Osteoblast (primary cell): ENCODE measurements around the gene PTBP3. TPM values are rescaled to one million over a fixed set of nuclear protein-coding genes. Genes with fewer than 3 reads are reported as not detected.
A peak's percentile ranks its signal among the peaks of the same experiment; 100 is the strongest.

Source experiments
- DNase-seq: peaks from one replicate; pipeline ENCODE4 v3.0.0; 2011; ENCODE audit warnings: low spot score, mixed read lengths; ENCODE audit not compliant: insufficient read length; ENCODE audit errors: missing footprints
- H2AFZ ChIP-seq: 2 replicates; pipeline ENCODE4 v1.6.0; 2011; ENCODE audit warnings: mild to moderate bottlenecking, low read length
- H3K27ac ChIP-seq: 2 replicates; pipeline ENCODE4 v1.5.1; 2011; ENCODE audit warnings: mild to moderate bottlenecking, low read depth, low read length, moderate library complexity
- H3K27me3 ChIP-seq: 2 replicates; pipeline ENCODE4 v1.6.0; 2012; ENCODE audit warnings: mild to moderate bottlenecking, control low read depth, inconsistent platforms, low read length, moderate library complexity; ENCODE audit not compliant: insufficient read depth
- H3K36me3 ChIP-seq: 2 replicates; pipeline ENCODE4 v1.5.1; 2011; ENCODE audit warnings: mild to moderate bottlenecking, low read length, control low read depth, moderate library complexity; ENCODE audit not compliant: insufficient read depth
- H3K4me1 ChIP-seq: 2 replicates; pipeline ENCODE4 v1.5.1; 2011; ENCODE audit warnings: mild to moderate bottlenecking, low read length, control low read depth, moderate library complexity; ENCODE audit not compliant: insufficient read depth
- H3K4me2 ChIP-seq: 2 replicates; pipeline ENCODE4 v1.6.0; 2011; ENCODE audit warnings: mild to moderate bottlenecking, low read length; ENCODE audit not compliant: insufficient read depth
- H3K4me3 ChIP-seq: fragments of 200-600 bp; sonication (generic); 3 replicates; pipeline ENCODE4 v1.5.1; 2012; ENCODE audit warnings: mild to moderate bottlenecking, low read length, inconsistent platforms; ENCODE audit not compliant: insufficient read depth
- H3K79me2 ChIP-seq: 2 replicates; pipeline ENCODE4 v1.6.0; 2012; ENCODE audit warnings: mild to moderate bottlenecking, low read length, control low read depth, inconsistent platforms; ENCODE audit not compliant: insufficient read depth
- H3K9me3 ChIP-seq: 2 replicates; pipeline ENCODE4 v1.5.1; 2011; ENCODE audit warnings: low read depth, low read length, control low read depth
- H4K20me1 ChIP-seq: 2 replicates; pipeline ENCODE4 v1.6.0; 2012; ENCODE audit warnings: mild to moderate bottlenecking, low read length, control low read depth; ENCODE audit not compliant: insufficient read depth
- total RNA-seq: library from RNA; depleted of rRNA; stranded (reverse); fragments of >200 nt; gene quantifications from 2 replicates; pipeline ENCODE4 v1.2.3, GENCODE V29; 2012
- TF ChIP-seq, protein P1 (sequence below): IDR thresholded peaks from 2 replicates; pipeline ENCODE4 v1.5.1; 2011; ENCODE audit warnings: mild to moderate bottlenecking, low read depth, low read length, moderate library complexity; ENCODE audit errors: extremely low read depth

Gene PTBP3
- total RNA-seq, 1 donor: 42.0 TPM

DNA sequence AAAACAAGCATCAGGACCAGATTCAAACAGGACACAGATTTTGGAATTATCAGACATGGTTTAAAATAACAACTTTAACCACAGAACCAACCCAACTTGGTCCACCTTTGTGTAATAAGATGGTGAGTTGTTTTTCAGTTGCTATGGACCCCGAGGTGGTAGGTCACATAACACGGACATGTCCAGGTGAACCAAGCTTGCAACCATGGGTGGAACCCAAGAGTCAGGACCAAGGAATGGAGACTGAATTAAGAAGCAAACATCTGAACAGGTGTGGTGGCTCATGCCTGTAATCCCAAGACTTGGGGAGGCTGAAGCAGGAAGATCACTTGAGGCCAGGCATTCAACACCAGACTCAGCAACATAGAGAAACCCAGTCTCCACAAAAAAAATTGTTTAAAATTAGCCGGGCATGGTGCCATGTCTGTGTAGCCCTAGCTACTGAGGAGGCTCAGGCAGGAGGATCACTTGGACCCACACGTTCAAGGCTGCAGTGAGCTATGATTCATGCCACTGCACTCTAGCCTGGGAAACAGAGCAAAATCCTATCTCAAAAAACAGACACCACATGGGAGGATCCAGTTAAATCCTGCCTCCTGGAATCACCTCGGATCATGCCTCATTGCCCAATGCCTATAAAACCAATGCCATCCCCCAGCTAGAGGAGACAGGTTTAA is 10.6 kb downstream of the PTBP3 start:
- Histone ChIP-seq H3K36me3 (no peaks in the 10 kb centered on the region), H3K27me3 (no peaks in the 10 kb centered on the region), H3K9me3 (no peaks in the 10 kb centered on the region), H4K20me1 (peaks cover 53% of the 10 kb centered on the region), H3K79me2 (peaks cover 98% of the 10 kb centered on the region), H2AFZ (no peak overlapping the region), H3K4me3 (no peak overlapping the region), H3K27ac (no peak overlapping the region), H3K4me1 (no peaks in the 10 kb centered on the region), H3K4me2 (no peak overlapping the region)
- TF ChIP-seq, protein P1, sequence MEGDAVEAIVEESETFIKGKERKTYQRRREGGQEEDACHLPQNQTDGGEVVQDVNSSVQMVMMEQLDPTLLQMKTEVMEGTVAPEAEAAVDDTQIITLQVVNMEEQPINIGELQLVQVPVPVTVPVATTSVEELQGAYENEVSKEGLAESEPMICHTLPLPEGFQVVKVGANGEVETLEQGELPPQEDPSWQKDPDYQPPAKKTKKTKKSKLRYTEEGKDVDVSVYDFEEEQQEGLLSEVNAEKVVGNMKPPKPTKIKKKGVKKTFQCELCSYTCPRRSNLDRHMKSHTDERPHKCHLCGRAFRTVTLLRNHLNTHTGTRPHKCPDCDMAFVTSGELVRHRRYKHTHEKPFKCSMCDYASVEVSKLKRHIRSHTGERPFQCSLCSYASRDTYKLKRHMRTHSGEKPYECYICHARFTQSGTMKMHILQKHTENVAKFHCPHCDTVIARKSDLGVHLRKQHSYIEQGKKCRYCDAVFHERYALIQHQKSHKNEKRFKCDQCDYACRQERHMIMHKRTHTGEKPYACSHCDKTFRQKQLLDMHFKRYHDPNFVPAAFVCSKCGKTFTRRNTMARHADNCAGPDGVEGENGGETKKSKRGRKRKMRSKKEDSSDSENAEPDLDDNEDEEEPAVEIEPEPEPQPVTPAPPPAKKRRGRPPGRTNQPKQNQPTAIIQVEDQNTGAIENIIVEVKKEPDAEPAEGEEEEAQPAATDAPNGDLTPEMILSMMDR: no peak
- no peak for DNase-seq

DNA sequence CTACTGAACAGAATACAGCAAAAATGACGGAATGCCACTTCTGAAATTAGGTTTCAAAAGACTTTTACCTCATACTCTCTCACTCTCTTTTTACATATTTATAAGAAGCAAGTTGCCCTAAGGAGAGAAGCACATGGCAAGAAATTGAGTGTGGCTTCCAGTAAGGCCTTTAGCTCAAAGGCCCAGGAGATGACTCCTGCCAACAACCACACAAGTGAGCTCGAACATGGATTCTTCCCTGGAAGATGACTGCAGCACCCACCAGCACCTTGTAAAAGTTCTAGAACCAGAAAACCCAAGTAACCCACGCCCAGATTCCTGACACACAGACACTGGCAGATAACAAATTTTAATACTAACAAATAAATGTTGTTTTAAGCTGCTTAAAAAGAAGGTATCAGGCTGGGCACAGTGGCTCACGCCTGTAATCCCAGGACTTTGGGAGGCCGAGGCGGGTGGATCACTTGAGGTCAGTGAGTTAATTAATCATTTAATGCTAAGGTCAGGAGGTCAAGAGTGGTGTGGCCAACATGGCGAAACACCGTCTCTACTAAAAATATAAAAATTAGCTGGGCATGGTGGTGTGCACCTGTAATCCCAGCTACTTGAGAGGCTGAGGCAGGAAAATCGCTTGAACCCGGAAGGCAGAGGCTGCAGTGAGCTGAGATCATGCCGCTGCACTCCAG is 17.0 kb downstream of the PTBP3 start:
- Histone ChIP-seq H3K27ac (no peak overlapping the region), H3K4me3 (no peak overlapping the region), H2AFZ (no peak overlapping the region), H3K4me1 (no peaks in the 10 kb centered on the region), H3K79me2 (peaks cover 97% of the 10 kb centered on the region), H3K9me3 (no peaks in the 10 kb centered on the region), H3K36me3 (no peaks in the 10 kb centered on the region), H4K20me1 (peaks cover 46% of the 10 kb centered on the region), H3K27me3 (no peaks in the 10 kb centered on the region), H3K4me2 (no peak overlapping the region)
- TF ChIP-seq, protein P1: no peak
- DNase-seq: no peak

DNA sequence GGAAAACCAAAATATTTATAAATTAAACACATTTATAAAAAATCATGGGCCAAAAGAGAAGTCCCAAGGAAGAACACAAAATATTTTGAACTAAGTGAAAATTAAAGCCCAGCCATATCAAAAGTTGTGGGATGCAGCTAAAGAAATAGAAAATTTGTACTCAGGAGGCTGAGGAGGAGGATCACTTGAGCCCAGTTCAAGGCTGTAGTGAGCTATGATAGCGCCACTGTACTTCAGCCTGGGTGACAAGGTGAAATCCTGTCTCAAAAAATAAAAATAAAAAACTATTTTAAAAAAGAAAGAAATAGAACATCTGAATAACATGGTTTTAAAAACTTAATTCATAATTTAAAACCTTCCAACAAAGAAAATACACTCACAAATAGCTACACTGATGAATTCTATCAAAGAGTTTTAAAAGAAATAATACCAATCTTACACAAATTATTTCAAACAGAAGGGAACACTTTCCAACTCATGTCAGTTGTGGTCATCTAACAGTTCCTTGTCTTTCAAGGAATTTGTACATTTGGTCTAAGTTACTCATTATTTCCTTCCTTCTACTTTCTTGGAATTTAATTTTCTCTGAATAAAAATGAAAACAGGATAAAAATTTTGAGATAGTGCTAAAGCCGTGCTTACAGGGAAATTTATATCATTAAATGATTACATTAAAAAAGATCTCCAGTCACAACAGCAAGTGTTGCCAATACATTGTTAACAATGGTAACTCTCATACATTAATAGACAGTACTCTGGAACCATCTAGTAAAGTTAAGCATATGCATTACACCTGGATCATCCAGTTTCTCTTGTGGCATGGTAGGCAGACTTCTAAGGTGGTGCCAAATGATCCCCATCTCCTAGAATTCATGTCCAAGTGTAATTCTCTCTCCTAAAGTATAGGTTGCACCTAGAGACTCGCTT is 17.8 kb downstream of the PTBP3 start:
- H3K4me2 ChIP-seq: no peak overlapping the region

More for the DNA sequence above, 17.8 kb downstream of the PTBP3 start:
- peak; percentile 22 for DNase-seq
- H3K4me1 ChIP-seq: no peaks in the 10 kb centered on the region
- peaks cover 98% of the 10 kb centered on the region for H3K79me2 ChIP-seq
- no peak overlapping the region for H2AFZ ChIP-seq
- peaks cover 53% of the 10 kb centered on the region for H4K20me1 ChIP-seq
- no peak overlapping the region for H3K4me3 ChIP-seq
- TF ChIP-seq, protein P1: no peak
- H3K36me3 ChIP-seq: no peaks in the 10 kb centered on the region
- H3K27me3 ChIP-seq: no peaks in the 10 kb centered on the region
- no peak overlapping the region for H3K27ac ChIP-seq
- no peaks in the 10 kb centered on the region for H3K9me3 ChIP-seq
